Thyroid gland (tissue), 4 donors: ENCODE results near the gene ANKRD63.

Experiments used
- POLR2A ChIP-seq, 2 donors: fragments of 450-650 bp; IDR thresholded peaks; one replicate each; pipeline ENCODE4 v1.6.1; 2017; ENCODE audit warnings: antibody characterized with exemption in 2 of 2, mild to moderate bottlenecking in 2 of 2, moderate library complexity in 1 of 2
- TF ChIP-seq, protein P1 (sequence below), 6 experiments: fragments of 200-600 bp in 3 of 6; fragments of 450-650 bp in 3 of 6; sonication (generic) in 3 of 6; IDR thresholded peaks; one replicate each; pipeline ENCODE4 v1.5.1; 2016 to 2019; ENCODE audit warnings: antibody characterized with exemption in 6 of 6, mild to moderate bottlenecking in 2 of 6, inconsistent platforms in 1 of 6, moderate library complexity in 1 of 6

DNA sequence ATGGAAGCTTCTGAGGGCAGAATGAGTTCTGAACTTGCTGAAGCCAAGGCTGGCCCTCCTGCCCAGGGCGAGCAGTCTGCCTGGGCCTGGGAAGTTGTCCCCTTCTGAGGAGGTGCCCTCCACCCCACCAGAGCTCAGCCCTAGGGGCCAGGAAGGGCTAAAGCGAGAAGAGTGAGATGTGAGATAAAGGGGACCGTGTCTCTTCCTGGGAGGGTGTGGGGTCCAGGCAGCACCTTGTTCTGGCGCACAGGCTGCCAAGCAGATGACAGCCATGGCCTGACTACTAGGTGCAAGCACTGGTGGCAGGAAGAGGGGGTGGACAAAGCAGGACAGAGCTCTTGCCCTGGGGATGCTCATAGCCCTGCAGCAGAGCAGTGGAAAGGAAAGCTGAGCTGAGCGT is 40.3 kb downstream of the ANKRD63 start:
- TF ChIP-seq, protein P1, sequence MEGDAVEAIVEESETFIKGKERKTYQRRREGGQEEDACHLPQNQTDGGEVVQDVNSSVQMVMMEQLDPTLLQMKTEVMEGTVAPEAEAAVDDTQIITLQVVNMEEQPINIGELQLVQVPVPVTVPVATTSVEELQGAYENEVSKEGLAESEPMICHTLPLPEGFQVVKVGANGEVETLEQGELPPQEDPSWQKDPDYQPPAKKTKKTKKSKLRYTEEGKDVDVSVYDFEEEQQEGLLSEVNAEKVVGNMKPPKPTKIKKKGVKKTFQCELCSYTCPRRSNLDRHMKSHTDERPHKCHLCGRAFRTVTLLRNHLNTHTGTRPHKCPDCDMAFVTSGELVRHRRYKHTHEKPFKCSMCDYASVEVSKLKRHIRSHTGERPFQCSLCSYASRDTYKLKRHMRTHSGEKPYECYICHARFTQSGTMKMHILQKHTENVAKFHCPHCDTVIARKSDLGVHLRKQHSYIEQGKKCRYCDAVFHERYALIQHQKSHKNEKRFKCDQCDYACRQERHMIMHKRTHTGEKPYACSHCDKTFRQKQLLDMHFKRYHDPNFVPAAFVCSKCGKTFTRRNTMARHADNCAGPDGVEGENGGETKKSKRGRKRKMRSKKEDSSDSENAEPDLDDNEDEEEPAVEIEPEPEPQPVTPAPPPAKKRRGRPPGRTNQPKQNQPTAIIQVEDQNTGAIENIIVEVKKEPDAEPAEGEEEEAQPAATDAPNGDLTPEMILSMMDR (IDR thresholded peaks at IDR 0.05): no peak
- no peak for TF ChIP-seq POLR2A (IDR thresholded peaks at IDR 0.05)
